ENCODE results near the gene PCSK6.

Gene PCSK6

DNA sequence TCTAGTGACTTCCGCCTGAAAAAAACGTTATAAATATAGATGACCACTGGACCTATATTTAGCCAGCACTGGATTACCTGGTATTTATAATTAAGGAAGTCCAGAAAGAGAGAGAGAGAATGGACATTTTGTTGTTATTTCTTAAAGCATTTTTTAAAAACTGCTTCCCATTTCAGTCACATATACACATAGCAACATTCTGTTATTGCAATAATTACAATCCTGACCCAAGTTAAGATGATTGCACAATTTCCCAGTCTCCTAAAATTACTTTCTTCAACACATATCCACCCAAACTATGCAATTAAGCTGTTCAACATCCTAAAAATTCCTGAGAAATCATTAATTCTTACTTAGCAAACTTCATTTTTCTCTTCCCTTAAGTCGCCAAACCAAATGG is 37.7 kb downstream of the PCSK6 start:
- no peak overlapping the region for H3K4me3 Mint-ChIP-seq
- H3K4me1 Mint-ChIP-seq, result peaks cover 46% of the 10 kb centered on the region
- H3K36me3 Mint-ChIP-seq (ENCODE audit: low read depth), result no peaks in the 10 kb centered on the region
- TF ChIP-seq, protein P1, sequence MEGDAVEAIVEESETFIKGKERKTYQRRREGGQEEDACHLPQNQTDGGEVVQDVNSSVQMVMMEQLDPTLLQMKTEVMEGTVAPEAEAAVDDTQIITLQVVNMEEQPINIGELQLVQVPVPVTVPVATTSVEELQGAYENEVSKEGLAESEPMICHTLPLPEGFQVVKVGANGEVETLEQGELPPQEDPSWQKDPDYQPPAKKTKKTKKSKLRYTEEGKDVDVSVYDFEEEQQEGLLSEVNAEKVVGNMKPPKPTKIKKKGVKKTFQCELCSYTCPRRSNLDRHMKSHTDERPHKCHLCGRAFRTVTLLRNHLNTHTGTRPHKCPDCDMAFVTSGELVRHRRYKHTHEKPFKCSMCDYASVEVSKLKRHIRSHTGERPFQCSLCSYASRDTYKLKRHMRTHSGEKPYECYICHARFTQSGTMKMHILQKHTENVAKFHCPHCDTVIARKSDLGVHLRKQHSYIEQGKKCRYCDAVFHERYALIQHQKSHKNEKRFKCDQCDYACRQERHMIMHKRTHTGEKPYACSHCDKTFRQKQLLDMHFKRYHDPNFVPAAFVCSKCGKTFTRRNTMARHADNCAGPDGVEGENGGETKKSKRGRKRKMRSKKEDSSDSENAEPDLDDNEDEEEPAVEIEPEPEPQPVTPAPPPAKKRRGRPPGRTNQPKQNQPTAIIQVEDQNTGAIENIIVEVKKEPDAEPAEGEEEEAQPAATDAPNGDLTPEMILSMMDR (IDR thresholded peaks at IDR 0.05; ENCODE audit: unreplicated experiment in 3 of 3), result no peak
- H3K27ac Mint-ChIP-seq, result peak overlapping the region; percentile 5 to 60 (median 34)
- H3K9me3 Mint-ChIP-seq, result no peaks in the 10 kb centered on the region
- H3K27me3 Mint-ChIP-seq (ENCODE audit: low read depth), result peaks cover 37% of the 10 kb centered on the region

DNA sequence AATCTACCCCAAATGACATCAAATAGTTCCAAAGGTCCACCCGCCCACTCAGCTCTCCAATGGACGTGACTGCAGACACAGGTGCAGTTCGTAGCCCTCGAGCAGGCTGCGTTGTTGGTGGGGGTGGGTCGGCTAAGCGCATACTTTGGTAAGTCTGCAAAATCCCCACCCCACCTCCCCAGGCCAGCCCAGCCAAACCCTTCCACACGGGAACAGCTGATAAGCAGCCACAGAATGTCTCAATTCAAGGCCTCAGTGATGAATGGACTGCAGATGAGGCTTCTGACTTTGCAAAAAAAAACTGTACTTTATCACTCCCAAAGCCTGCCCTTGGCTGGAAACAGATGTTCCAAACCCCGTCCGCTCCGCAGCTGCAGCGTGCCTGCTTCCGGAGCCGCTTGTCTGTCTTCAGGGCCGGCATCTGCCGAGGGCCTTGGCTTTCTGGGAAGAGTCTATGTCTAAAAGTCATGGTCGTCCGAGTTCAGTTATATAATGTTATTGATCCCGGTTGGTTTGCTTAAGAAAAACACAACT is 38.2 kb downstream of the PCSK6 start:
- H3K4me1 Mint-ChIP-seq, result peaks cover 48% of the 10 kb centered on the region
- H3K9me3 Mint-ChIP-seq, result no peaks in the 10 kb centered on the region
- TF ChIP-seq, protein P1 (IDR thresholded peaks at IDR 0.05; ENCODE audit: unreplicated experiment in 3 of 3), result no peak
- peak overlapping the region; percentile 5 to 60 (median 34) for H3K27ac Mint-ChIP-seq
- H3K27me3 Mint-ChIP-seq (ENCODE audit: low read depth), result peaks cover 37% of the 10 kb centered on the region
- H3K4me3 Mint-ChIP-seq, result peak overlapping the region in 1 of 3 experiments; percentile 25
- H3K36me3 Mint-ChIP-seq (ENCODE audit: low read depth), result no peaks in the 10 kb centered on the region

DNA sequence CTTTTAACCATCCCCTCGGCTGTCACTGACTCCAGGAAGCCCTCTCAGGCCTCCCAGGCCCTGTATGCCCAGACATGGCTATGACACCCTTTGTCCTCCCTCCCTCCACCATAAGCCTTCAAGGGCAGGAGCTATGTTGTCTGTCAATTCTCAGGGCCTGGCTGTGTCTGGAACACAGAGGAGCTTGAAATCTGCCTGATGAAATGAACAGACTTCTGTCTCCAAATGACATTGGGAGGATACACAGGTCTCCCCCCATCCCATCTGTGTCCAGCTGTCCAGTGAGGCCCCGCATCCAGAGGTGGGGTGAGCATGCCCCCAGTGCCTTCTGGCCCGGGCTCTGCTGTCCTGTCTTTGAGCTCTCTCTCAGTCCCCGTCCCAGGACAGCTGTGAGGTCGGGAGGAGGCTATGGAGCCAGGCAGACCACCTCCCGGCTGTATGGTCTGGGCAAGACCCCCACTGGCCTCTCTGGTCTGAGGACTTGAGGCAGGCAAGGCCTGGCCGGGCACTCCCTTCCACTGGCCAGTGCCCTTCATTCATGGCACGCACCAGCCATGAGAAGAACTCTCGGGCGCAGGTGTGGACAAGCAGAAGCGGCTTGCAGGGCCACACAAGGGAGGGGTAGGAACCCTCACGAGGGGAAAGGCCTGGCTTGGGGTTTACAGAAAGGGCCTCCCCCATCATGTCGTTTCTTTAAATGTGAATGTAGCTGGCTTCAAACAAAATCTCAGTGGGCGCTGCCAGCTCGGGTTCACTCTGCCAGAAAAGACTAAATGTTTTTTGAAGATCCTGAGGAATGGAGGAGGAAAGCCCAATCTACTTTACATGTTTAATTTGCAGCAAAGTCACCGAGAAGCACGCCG is 38.9 kb downstream of the PCSK6 start:
- Mint-ChIP-seq H3K36me3 (ENCODE audit: low read depth) (no peaks in the 10 kb centered on the region), H3K27ac (peak overlapping the region; percentile 5 to 60 (median 34)), H3K4me3 (no peak overlapping the region), H3K9me3 (no peaks in the 10 kb centered on the region), H3K27me3 (ENCODE audit: low read depth) (peaks cover 32% of the 10 kb centered on the region), H3K4me1 (peaks cover 47% of the 10 kb centered on the region)
- TF ChIP-seq, protein P1 (IDR thresholded peaks at IDR 0.05; ENCODE audit: unreplicated experiment in 3 of 3), result no peak

DNA sequence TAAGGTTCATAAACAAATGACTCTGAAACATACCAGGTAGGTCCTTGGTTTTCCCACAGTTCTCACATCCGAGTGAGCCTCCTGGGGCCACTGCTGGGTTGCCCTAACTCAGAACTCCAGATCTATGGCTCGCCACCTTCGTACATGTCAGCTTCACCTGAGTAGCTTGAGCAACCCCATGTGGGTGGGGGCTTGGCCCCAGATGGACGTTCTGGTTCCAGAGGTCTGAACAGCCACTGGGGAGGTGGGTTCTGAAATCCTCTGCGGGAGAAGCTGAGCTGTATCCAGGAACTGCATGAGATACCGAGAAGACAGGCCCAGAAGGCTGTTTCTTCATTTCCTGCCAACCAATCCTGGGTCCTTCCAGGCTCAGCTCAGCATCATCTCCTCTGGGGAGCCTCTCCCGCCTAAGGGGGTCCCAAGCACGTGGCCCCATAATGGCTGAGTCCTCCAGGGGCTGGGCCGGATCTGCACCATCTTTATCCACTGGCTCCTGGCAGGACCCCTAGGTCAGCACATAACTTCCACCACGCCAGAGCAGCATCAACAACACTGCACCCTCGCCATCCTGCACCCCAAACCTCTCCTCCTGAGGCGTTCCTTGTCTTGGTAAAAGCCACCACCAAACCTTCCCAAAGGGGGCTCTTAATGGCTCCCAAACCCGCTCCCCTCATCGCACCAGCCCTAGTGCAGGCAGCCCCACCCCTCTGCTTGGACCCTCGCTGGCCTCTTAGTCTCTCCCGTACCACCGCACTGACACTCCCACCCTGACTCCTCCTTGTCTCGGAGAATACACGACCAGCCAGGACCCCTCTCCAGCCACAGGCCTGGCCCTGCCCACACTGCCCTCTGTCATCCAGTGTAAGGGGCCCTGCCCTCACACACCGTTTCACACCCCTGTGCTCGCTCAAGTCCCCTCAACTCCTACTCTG is 39.8 kb downstream of the PCSK6 start:
- no peaks in the 10 kb centered on the region for H3K36me3 Mint-ChIP-seq (ENCODE audit: low read depth)
- TF ChIP-seq, protein P1 (IDR thresholded peaks at IDR 0.05; ENCODE audit: unreplicated experiment in 3 of 3), result no peak
- peaks cover 2% of the 10 kb centered on the region for H3K9me3 Mint-ChIP-seq
- H3K4me3 Mint-ChIP-seq, result no peak overlapping the region
- H3K4me1 Mint-ChIP-seq, result peaks cover 39% of the 10 kb centered on the region
- H3K27me3 Mint-ChIP-seq (ENCODE audit: low read depth), result peaks cover 26% of the 10 kb centered on the region
- no peak overlapping the region for H3K27ac Mint-ChIP-seq

DNA sequence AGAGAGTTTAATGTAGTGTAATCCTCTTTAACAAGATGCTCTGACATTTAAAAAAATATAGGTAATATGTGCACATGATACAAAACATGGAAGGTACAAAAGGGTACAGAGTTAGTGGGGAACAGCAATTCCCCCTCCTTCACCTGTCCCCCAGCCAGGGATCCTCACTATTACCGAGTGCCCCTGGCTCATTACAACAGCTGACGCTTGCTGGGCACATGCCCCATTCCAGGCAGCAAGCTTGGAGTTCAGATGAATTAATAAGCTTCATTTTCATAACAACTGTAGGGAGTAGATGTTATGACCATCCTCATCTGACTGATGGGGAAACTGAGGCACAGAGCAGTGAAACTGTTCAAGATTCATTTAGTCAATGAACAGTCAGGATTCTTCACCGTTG is 41.2 kb downstream of the PCSK6 start:
- peaks cover 2% of the 10 kb centered on the region for H3K9me3 Mint-ChIP-seq
- peaks cover 23% of the 10 kb centered on the region for H3K27me3 Mint-ChIP-seq (ENCODE audit: low read depth)
- H3K4me1 Mint-ChIP-seq, result peaks cover 34% of the 10 kb centered on the region
- H3K36me3 Mint-ChIP-seq (ENCODE audit: low read depth), result no peaks in the 10 kb centered on the region
- no peak overlapping the region for H3K4me3 Mint-ChIP-seq
- TF ChIP-seq, protein P1 (IDR thresholded peaks at IDR 0.05; ENCODE audit: unreplicated experiment in 3 of 3), result no peak
- H3K27ac Mint-ChIP-seq, result no peak overlapping the region

Data from nephron (organoid).